Effector CD8-positive, alpha-beta T cell (primary cell): ENCODE results near the gene SORBS1.

ENCODE experiments used
- DNase-seq: peaks from one replicate; lab custom pipeline; 2025; lab: John Stamatoyannopoulos, UW

Gene SORBS1

DNA sequence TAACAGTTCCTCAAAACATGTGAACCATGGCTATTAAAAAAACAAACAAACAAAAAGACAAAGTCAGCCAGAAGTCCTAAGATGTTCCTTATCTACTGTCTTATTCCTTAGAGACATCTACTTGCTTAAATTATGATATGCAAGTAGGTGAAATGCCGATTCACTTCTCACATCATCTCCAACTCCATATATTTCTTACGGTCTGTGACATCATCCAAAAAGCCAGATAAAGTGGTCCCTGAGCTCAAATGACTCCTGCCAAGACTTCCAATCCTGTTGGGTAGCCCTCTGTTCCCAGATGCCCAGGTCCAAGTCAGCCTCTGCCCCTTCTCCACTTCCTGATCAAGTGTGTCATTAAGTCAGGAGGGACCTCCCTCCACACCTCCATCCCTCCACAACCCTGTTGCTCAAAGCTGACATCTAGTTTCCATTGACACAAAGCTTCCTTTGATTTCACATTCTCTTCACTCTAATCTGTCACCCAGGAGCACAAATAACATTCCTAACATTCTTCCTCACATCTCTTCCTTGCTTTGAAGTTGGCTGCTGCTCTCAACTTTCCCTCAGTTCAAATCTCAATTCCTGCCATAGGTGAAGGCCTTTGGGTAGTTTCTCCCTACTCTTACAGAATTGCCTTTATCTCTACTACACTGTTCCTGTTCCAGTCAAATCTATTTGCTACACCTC, 214.3 kb downstream of the SORBS1 start:
- no peak for DNase-seq

GRCh38 chr10:95343573-95343972, 217.6 kb downstream of the SORBS1 start:
- no peak for DNase-seq

DNA sequence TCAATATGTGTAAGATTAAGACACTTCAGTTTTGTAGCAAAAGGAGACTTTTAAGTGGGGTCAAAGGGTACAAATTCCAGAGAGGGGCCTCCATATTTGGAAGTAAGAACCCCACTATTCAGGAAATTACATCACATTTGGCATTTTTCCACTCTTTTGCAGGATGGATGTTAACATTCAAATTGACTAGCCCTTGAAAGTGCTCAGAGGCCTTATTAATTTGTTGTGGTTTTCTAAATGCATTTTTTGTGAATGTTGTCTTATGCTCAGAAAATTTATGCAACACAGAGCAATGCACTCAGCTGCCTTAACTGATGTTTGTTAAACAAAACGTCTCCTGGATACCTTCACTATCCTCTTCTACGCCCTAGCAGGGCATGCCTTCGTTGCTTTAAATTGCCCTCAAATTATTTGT, 219.4 kb downstream of the SORBS1 start:
- DNase-seq = no peak

DNA sequence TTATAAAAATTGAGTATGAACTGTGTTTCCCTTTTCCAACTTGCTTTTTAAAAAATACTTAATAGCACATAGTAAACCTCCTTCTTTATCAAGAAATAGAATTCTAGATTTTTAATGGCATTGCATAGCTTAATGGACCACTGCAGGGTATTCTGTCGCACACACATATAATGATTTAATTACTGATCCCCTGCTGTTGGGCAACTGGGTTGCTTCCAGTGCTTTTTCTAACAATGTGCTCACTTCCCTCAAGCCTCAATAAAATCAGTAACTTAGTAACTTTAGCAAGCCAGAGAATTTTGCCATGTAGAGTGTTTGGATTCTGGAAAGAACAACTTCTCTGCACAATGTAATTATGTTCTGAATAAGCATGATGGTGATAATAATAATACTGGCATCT, 221.3 kb downstream of the SORBS1 start:
- DNase-seq = no peak

GRCh38 chr10:95337423-95338160, 223.6 kb downstream of the SORBS1 start:
- no peak for DNase-seq

GRCh38 chr10:95336702-95337101, 224.5 kb downstream of the SORBS1 start:
- no peak for DNase-seq

- DNase-seq = no peak
Measured at GRCh38 chr10:95335933-95336699, 225.1 kb downstream of the SORBS1 start.

DNA sequence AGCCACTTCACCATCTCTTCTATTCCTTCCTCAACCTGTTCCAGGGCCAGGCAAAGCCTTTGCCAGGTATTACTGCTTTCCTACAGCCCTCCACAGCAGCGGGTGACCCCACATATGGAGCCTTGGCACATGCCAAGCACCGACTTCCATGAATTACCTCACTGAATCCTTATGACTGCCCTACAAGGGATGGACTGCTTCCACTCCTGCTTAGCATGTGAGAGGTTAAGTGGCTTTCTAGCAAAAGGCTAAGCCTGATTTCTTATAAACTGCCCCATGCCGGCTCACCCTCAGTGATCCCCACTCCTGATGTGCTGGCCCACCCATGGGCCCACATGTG, 226.4 kb downstream of the SORBS1 start:
- no peak for DNase-seq

- no peak for DNase-seq
Measured at GRCh38 chr10:95333997-95334804, 227.0 kb downstream of the SORBS1 start.

DNA sequence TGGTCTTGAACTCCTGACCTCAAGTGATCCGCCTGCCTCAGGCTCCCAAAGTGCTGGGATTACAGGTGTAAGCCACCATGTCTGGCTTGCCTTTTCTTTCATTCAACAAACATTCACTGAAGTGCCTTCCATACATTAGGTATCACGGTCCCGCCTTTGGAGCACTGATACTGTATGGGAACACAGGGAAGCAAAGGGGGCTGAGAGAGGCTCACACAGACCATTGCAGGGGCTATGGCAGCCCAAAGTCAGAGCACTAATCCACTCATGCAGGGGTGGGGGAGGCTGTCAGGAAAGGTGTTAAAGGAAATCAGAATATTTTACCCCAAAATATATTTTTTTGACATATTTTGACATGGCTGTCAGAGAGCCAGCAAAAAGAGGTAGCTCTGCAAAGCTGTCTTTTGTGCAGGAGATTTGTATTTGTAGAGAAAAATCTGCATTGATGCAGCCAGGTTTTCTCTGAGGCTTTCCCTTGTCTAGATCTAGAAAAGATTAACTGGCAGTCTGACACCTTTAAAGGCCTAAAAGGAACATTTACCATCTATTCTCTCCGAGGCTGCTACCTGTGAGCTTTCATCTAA, 228.4 kb downstream of the SORBS1 start:
- no peak for DNase-seq

DNA sequence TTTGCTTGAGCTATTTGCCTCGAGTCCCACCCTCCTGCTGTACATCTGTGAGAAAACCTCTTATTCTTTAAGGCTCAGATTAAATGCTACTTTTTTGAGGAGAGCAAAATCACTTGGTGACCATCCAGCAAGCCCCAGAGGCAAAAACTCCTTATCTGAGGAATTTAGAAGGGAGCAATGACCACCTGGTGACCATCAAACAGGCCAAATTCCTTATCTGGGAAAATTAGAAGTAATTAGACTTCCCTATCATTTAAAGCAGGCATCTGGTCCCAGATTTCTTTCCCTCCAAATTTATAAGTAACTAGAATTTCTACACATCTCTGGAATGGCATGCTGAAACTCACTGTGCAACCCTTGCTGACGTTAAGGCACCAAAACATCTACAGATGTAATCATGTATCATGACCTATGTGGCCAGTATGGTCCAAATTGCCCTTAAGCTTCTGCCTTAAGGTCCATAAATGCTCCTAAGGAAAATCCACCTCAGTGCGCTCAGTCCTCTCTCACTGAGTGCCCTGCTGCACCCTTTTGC, 229.5 kb downstream of the SORBS1 start:
- DNase-seq = no peak

GRCh38 chr10:95330966-95331453, 230.2 kb downstream of the SORBS1 start:
- no peak for DNase-seq

DNA sequence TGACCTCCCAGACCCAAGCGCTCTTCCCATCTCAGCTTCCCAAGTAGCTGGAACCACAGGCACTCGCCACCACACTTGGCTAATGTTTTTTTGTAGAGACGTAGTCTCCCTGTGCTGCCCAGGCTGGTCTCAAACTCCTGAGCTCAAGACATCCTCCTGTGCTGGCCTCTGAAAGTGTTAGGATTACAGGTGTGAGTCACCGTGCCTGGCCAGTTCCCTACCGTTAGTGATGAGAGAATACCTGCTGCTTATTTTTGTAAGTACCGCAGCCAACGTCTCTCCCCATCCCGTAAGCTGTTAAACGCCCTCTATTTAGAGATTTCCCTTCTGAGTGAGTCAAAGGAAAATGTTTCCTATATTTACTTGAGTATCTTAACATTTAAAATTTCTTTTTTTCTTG, 231.9 kb downstream of the SORBS1 start:
- DNase-seq = no peak

DNA sequence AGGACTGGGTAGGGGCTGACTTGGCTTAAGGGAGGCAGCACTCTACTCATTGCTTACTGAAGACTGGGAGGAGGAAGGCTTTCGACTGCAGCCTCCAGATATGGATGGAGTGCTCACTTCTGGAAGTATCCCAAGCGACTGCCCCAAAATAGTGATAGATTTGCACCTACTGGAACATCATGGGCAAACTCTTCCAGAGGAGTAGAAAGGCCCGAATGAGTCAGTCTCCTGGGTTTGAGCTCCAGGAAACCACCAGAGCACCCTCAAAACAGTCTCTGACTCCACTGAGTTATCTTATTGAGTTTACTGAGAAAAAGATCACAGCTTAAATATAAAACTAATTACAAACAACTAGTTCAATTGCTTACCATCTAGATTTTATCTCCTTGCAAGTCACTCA, 233.2 kb downstream of the SORBS1 start:
- no peak for DNase-seq

- no peak for DNase-seq
Measured at GRCh38 chr10:95327367-95327766, 233.8 kb downstream of the SORBS1 start.

DNA sequence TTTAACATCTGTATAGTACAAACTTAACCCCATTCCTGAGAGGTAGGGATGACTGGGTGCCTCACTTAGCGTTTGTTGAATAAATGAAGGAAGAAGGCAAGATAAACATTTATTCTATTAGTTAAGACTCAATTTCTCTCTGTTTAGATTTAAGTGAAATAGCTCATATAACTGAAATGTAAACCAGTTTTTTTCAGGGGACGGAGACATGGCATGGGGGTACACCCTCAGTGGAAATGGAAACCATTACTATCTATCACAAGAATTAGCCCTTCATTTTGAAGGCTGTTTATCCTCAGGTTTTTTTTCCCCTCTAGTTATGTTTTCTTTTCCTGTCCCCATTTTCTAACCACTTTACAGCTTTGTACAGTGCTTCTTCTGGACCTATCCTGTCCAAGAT, 234.8 kb downstream of the SORBS1 start:
- DNase-seq = no peak

DNA sequence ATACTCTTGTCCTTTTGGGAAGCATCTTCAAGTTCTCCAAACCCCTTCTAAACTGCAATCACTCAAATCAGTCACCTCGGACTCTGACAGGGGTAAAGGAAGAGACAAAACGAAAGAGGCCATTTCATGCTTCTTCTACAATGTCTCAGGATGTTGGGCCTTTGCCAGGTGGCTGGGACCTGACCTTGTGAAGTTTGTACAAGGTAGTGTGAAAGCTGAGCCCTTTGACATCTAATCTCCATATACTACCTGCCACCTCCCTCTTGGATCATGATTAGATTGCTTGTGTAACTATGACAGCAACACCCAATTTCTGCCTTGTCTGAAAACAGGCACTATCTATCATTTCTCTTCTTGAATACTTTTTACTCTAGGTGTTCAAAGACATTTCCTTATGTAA, 235.3 kb downstream of the SORBS1 start:
- DNase-seq = no peak

GRCh38 chr10:95324436-95325268, 236.5 kb downstream of the SORBS1 start:
- DNase-seq = no peak

DNA sequence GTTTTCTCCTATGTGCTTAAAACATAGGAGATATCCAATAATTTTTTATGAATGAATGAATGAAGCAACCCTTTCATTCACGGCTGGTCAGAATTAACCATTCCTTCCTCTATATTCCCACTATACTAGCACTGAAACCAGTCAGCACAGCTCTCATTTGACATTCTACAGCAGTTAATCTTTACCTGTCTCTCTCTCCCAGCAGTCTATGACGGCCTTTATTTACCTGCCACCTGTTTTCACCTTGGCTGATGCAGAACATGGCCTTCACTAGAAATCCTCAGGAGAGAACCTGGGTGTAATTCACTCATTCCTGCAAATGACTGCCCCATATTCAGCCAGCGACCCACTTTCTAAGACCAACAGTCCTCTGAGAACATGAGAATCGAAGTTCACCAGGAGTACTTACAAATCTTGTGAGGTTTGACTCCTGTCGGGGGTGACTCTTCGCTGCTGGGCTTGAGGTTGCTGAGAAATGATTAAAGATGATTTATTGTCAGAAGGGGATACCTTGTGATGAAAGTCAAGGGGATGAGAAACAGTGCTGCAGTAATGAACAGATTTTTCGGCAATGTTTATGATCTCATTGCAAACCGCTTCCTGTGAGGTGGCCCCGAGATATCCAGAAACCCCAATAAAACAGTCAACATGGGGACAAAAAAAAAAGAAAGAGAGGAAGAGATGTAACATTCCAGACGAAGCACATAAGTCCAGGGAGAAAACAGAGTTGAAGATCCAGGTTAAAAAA, 239.4 kb downstream of the SORBS1 start:
- no peak for DNase-seq

DNA sequence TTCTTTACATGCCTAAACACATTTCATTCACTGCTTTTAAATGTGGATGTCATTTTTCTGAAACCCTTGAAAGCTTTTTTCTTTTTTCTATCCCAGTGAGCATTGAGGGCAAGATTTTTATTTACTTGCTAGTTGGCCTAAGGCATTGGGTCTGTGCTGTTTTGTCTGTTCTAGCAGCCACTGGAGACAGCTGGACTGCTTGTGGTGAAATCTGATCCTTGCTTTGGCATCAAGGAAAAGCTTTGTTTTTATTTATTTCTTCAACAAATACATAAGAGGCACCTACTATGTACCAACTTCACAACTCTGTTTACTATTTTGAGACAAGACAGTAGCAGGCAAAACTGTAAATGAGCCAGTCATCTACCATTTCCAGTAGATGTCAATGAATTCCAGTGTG, 241.9 kb downstream of the SORBS1 start:
- DNase-seq = no peak
